CD14-positive monocyte (primary cell): ENCODE results near the gene CHIT1. TPM values are rescaled to one million over a fixed set of nuclear protein-coding genes. Genes with fewer than 3 reads are reported as not detected.

Experiments
- DNase-seq, 3 donors: peaks; one replicate each; pipeline ENCODE4 v3.0.0-alpha.2; 2011 to 2022
- H2AFZ ChIP-seq: 2 replicates; pipeline ENCODE4 v1.6.0; 2012; ENCODE audit warnings: mild to moderate bottlenecking, low read depth, low read length, inconsistent platforms; ENCODE audit not compliant: insufficient read depth, poor library complexity, severe bottlenecking
- H3K27ac ChIP-seq, 2 donors: 1 replicate in 1 of 2; 2 replicates in 1 of 2; pipeline ENCODE4 v1.5.1; 2012 to 2013; ENCODE audit warnings: low read length in 2 of 2, control low read depth in 1 of 2, inconsistent platforms in 1 of 2, low read depth in 1 of 2, mild to moderate bottlenecking in 1 of 2
- H3K27me3 ChIP-seq, 2 donors: one replicate each; pipeline versions ENCODE4 v1.6.0 to v1.6.1; 2011 to 2013; ENCODE audit warnings: low read length in 2 of 2; ENCODE audit not compliant: control insufficient read depth in 2 of 2, insufficient read depth in 2 of 2
- H3K36me3 ChIP-seq, 2 donors: replicated peaks in 1 of 2; 1 replicate in 1 of 2; 2 replicates in 1 of 2; pipeline versions ENCODE4 v1.5.1 to v1.6.1; 2012 to 2013; ENCODE audit warnings: low read length in 2 of 2, control low read depth in 1 of 2, inconsistent platforms in 1 of 2, mild to moderate bottlenecking in 1 of 2; ENCODE audit not compliant: insufficient read depth in 2 of 2, control insufficient read depth in 1 of 2
- H3K4me1 ChIP-seq, 2 donors: 1 replicate in 1 of 2; 2 replicates in 1 of 2; pipeline versions ENCODE4 v1.5.1 to v1.6.1; 2012 to 2013; ENCODE audit warnings: low read length in 2 of 2, control low read depth in 1 of 2, inconsistent platforms in 1 of 2, mild to moderate bottlenecking in 1 of 2, moderate library complexity in 1 of 2; ENCODE audit not compliant: insufficient read depth in 2 of 2, control insufficient read depth in 1 of 2
- H3K4me2 ChIP-seq: replicated peaks from 2 replicates; pipeline ENCODE3; 2012; ENCODE audit warnings: low read length, moderate library complexity, mild to moderate bottlenecking; ENCODE audit not compliant: poor library complexity, severe bottlenecking; ENCODE audit errors: extremely low read depth
- H3K4me3 ChIP-seq, 3 experiments: fragments of 200-600 bp in 1 of 3; sonication (generic) in 1 of 3; replicated peaks in 1 of 3; 1 replicate in 2 of 3; 2 replicates in 1 of 3; pipeline ENCODE4 v1.5.1; 2011 to 2013; ENCODE audit warnings: low read length in 3 of 3, mild to moderate bottlenecking in 3 of 3, control low read depth in 2 of 3, low read depth in 2 of 3, inconsistent platforms in 1 of 3, moderate library complexity in 1 of 3
- H3K79me2 ChIP-seq: 2 replicates; pipeline ENCODE4 v1.6.0; 2012; ENCODE audit warnings: mild to moderate bottlenecking, control low read depth, inconsistent platforms, low read length, moderate library complexity; ENCODE audit not compliant: insufficient read depth
- H3K9ac ChIP-seq: 2 replicates; pipeline ENCODE4 v1.6.0; 2017; ENCODE audit warnings: low read length, mild to moderate bottlenecking; ENCODE audit not compliant: insufficient read depth, poor library complexity, severe bottlenecking
- H3K9me3 ChIP-seq, 2 donors: replicated peaks in 1 of 2; 1 replicate in 1 of 2; 2 replicates in 1 of 2; pipeline versions ENCODE4 v1.5.1 to v1.6.1; 2012 to 2013; ENCODE audit warnings: low read length in 2 of 2, control low read depth in 1 of 2; ENCODE audit not compliant: control insufficient read depth in 1 of 2, insufficient read depth in 1 of 2
- H4K20me1 ChIP-seq: 2 replicates; pipeline ENCODE4 v1.6.0; 2012; ENCODE audit warnings: mild to moderate bottlenecking, low read length, control low read depth, moderate library complexity; ENCODE audit not compliant: insufficient read depth
- H3K27ac Mint-ChIP-seq, 7 donors: one replicate each; pipeline ENCODE4 v1.8.0; 2020; ENCODE audit warnings: mild to moderate bottlenecking in 7 of 7, mixed read lengths in 7 of 7, moderate library complexity in 6 of 7, inconsistent platforms in 2 of 7
- H3K27me3 Mint-ChIP-seq, 3 donors: one replicate each; pipeline ENCODE4 v1.8.0; 2021 to 2022; ENCODE audit warnings: low read depth in 3 of 3, mild to moderate bottlenecking in 3 of 3, mixed read lengths in 3 of 3, moderate library complexity in 3 of 3, inconsistent platforms in 1 of 3
- H3K36me3 Mint-ChIP-seq, 2 donors: one replicate each; pipeline ENCODE4 v1.8.0; 2020; ENCODE audit warnings: mixed read lengths in 2 of 2, inconsistent platforms in 1 of 2, mild to moderate bottlenecking in 1 of 2
- H3K4me1 Mint-ChIP-seq: one replicate; pipeline ENCODE4 v1.8.0; 2020; ENCODE audit warnings: mild to moderate bottlenecking, mixed read lengths
- H3K4me3 Mint-ChIP-seq, 2 donors: one replicate each; pipeline ENCODE4 v1.8.0; 2020; ENCODE audit warnings: mild to moderate bottlenecking in 2 of 2, mixed read lengths in 2 of 2, moderate library complexity in 1 of 2
- H3K9me3 Mint-ChIP-seq, 7 donors: one replicate each; pipeline ENCODE4 v1.8.0; 2020 to 2022; ENCODE audit warnings: mixed read lengths in 7 of 7, mild to moderate bottlenecking in 6 of 7, moderate library complexity in 6 of 7, inconsistent platforms in 2 of 7
- WGBS: methylation state at CpG from one replicate; pipeline ENCODE4 v1.1.5; 2013; ENCODE audit warnings: missing lambda C conversion rate; ENCODE audit not compliant: insufficient coverage; 5-methylcytosine and 5-hydroxymethylcytosine counted together
- intact Hi-C, 2 donors: fragments of 100-400 bp; cut with micrococcal nuclease; formaldehyde crosslinking; loops; one replicate each; pipeline versions ENCODE4 v1.15.0 to v1.15.1; 2023
- polyA plus RNA-seq, 3 donors: library from polyadenylated mRNA; depleted of rRNA in 1 of 3; unstranded in 2 of 3; stranded (reverse) in 1 of 3; fragments of 300-500 nt in 2 of 3; fragments of >200 nt in 1 of 3; fragmentation: Illumina TruSeq in 2 of 3; gene quantifications; 1 replicate in 2 of 3; 2 replicates in 1 of 3; pipeline ENCODE4 v1.2.3, GENCODE V29; 2012 to 2021
- TF ChIP-seq, protein P1 (sequence below): fragments of 200-600 bp; IDR thresholded peaks from one replicate; pipeline ENCODE4 v1.8.0; 2022; ENCODE audit warnings: antibody characterized with exemption, mild to moderate bottlenecking

CHIT1 gene
- polyA plus RNA-seq, 3 donors: 0.08 to 0.51 TPM; not detected in 1

DNA sequence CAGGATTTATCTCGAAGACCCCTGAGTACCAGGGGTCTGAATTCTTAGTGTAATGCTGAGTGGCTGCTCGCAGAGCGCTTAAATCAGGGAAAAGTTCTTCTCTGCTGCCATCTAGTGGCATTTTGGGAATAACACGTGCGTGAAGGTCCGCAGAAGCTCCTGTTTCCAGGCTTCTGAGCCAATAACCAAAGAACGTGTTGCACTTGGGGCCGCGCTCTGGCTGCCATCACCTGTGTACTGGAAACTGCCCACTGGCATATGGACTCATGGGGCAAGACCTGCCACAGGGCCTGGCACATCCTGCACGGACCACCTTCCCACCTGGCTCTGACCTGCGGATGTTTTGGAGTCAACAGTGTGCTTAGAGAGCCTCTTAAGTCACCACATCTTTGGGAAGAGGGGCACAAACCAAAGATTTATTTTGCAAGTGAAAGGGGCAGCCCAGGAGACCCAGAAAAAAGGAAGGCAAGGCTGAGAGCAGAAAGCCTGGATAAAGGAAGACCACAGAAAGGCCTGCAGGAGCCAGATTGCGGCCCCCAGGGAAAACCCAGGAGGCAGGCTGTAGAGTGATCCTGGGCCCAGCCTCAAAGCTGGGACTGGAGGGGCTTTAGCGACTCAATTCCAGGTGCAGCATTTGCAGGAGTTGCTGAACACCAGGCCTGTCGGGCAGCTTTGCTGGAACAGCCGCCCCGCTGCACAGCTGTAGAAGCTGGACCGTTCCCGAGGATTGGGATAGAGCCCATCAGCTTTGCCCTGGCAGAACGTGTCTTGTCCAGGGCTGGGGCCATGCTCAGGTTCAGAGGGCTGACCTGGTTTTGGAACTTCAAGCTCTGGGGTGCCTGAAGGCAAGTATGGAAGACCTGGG is 13.0 kb downstream of the CHIT1 start:
- Histone ChIP-seq H3K4me1 (peaks cover 31 to 39% of the 10 kb centered on the region in 2 donors), H3K4me2 (no peak overlapping the region), H3K9ac (no peak overlapping the region), H3K9me3 (no peaks in the 10 kb centered on the region), H3K36me3 (no peaks in the 10 kb centered on the region), H3K4me3 (no peak overlapping the region), H3K27me3 (peaks cover 0 to 5% of the 10 kb centered on the region in 2 donors), H2AFZ (no peak overlapping the region), H3K79me2 (no peaks in the 10 kb centered on the region), H4K20me1 (no peaks in the 10 kb centered on the region), H3K27ac (no peak overlapping the region)
- H3K4me3 Mint-ChIP-seq: peak overlapping the region in 1 of 2 donors; percentile 62
- intact Hi-C loops: loop anchor here (1.0 to 5.0 kb wide), 4 partner anchors 39 to 178 kb away; partner anchors contain the start of gene MYBPH (in 1 of the 2)
- peaks cover 7 to 30% (median 30%) of the 10 kb centered on the region in 3 donors for H3K27me3 Mint-ChIP-seq
- TF ChIP-seq, protein P1, sequence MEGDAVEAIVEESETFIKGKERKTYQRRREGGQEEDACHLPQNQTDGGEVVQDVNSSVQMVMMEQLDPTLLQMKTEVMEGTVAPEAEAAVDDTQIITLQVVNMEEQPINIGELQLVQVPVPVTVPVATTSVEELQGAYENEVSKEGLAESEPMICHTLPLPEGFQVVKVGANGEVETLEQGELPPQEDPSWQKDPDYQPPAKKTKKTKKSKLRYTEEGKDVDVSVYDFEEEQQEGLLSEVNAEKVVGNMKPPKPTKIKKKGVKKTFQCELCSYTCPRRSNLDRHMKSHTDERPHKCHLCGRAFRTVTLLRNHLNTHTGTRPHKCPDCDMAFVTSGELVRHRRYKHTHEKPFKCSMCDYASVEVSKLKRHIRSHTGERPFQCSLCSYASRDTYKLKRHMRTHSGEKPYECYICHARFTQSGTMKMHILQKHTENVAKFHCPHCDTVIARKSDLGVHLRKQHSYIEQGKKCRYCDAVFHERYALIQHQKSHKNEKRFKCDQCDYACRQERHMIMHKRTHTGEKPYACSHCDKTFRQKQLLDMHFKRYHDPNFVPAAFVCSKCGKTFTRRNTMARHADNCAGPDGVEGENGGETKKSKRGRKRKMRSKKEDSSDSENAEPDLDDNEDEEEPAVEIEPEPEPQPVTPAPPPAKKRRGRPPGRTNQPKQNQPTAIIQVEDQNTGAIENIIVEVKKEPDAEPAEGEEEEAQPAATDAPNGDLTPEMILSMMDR: peak; percentile 90
- DNase-seq: peak; percentile 54 to 75 (median 68)
- no peaks in the 10 kb centered on the region for H3K9me3 Mint-ChIP-seq
- peak overlapping the region in 4 of 7 donors; percentile 3 to 76 (median 23) for H3K27ac Mint-ChIP-seq
- H3K36me3 Mint-ChIP-seq: no peaks in the 10 kb centered on the region
- WGBS: 39% methylated on average over 19 of the region's 19 CpGs
- H3K4me1 Mint-ChIP-seq: peaks cover 44% of the 10 kb centered on the region

DNA sequence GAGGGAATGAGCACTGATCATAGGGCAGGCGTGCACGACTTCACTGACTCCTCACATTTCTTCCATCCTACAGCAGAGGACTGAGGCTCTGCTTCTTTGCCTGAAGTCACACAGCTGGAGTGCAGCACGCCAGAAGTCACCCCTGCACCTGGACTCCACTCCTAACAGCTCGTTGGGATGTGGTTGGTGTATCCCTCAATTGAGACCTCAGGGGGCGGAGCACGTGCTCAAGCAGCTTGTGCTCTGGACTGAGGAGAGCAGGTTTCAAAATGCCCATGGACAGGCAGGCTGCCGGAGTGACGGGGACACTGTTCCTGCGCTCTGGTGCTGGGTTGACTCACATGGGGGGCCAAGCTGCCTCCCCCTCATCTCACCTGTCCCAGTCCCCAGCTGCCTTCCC is 13.9 kb downstream of the CHIT1 start:
- H3K9me3 Mint-ChIP-seq: no peaks in the 10 kb centered on the region
- 66% methylated on average over 3 of the region's 9 CpGs for WGBS
- H3K36me3 Mint-ChIP-seq: no peaks in the 10 kb centered on the region
- DNase-seq: no peak
- Histone ChIP-seq H3K4me2 (peak overlapping the region; percentile 13), H3K36me3 (no peaks in the 10 kb centered on the region), H4K20me1 (no peaks in the 10 kb centered on the region), H3K9ac (no peak overlapping the region), H3K9me3 (no peaks in the 10 kb centered on the region), H3K27ac (no peak overlapping the region), H2AFZ (no peak overlapping the region), H3K27me3 (peaks cover 0 to 5% of the 10 kb centered on the region in 2 donors), H3K4me1 (peaks cover 31 to 39% of the 10 kb centered on the region in 2 donors), H3K4me3 (no peak overlapping the region), H3K79me2 (no peaks in the 10 kb centered on the region)
- peak overlapping the region in 1 of 2 donors; percentile 80 for H3K4me3 Mint-ChIP-seq
- peaks cover 44% of the 10 kb centered on the region for H3K4me1 Mint-ChIP-seq
- peaks cover 6 to 30% (median 30%) of the 10 kb centered on the region in 3 donors for H3K27me3 Mint-ChIP-seq
- TF ChIP-seq, protein P1: no peak
- peak overlapping the region in 2 of 7 donors; percentile 82 to 88 for H3K27ac Mint-ChIP-seq
- intact Hi-C loops: loop anchor here (2.0 to 5.0 kb wide), 3 partner anchors 38 to 95 kb away; partner anchors contain the start of gene MYBPH (in 1 of the 2)
